ENCODE results near the gene RBM7. TPM values are rescaled to one million over a fixed set of nuclear protein-coding genes. Genes with fewer than 3 reads are reported as not detected.

Gene RBM7
- total and polyA plus RNA-seq, 2 of the 13 experiments (the other 11 are each of a cell fraction or from before 2014, with no cell fraction given) = 30.5 to 32.3 TPM

GRCh38 chr11:114439229-114440120, 39.0 kb downstream of the RBM7 start, which contains the start of gene REXO2 (continued):
- TF ChIP-seq ZNF207 (IDR thresholded peaks at IDR 0.05; ENCODE audit: borderline replicate concordance) (no peak), MTERF4 (CRISPR knock-in tag; IDR thresholded peaks at IDR 0.05) (peak; percentile 91), HNF1B (CRISPR knock-in tag; IDR thresholded peaks at IDR 0.05) (peak; percentile 65), ZNF766 (CRISPR knock-in tag; IDR thresholded peaks at IDR 0.05; ENCODE audit: borderline replicate concordance) (0 out of 2 replicates have a peak, but pooled peaks have one; percentile 46), ZSCAN12 (CRISPR knock-in tag; IDR thresholded peaks at IDR 0.05) (no peak), GLI4 (CRISPR knock-in tag; IDR thresholded peaks at IDR 0.05; ENCODE audit: borderline replicate concordance) (no peak), ZNF138 (CRISPR knock-in tag; IDR thresholded peaks at IDR 0.05; ENCODE audit: low read depth) (peak; percentile 61; the same call in 1 of the 2 replicates), ZNF609 (CRISPR knock-in tag; IDR thresholded peaks at IDR 0.05; ENCODE audit: borderline replicate concordance) (0 out of 2 replicates have a peak, but pooled peaks have one; percentile 21), ZNF136 (CRISPR knock-in tag; IDR thresholded peaks at IDR 0.05; ENCODE audit: low read depth) (no peak), THAP7 (CRISPR knock-in tag; IDR thresholded peaks at IDR 0.05) (no peak), MLLT10 (CRISPR knock-in tag; IDR thresholded peaks at IDR 0.05) (no peak), ASH2L (IDR thresholded peaks at IDR 0.05; ENCODE audit: insufficient read length, low read depth, low read length) (peak; percentile 70), MLX (CRISPR knock-in tag; IDR thresholded peaks at IDR 0.05) (no peak), ARID3A (IDR thresholded peaks at IDR 0.05; ENCODE audit: low read depth, low read length) (no peak), ZKSCAN1 (IDR thresholded peaks at IDR 0.05; ENCODE audit: low read length) (no peak), ZFYVE20 (CRISPR knock-in tag; IDR thresholded peaks at IDR 0.05; ENCODE audit: borderline replicate concordance, low read depth) (no peak)
